SJCRH30 (cell line): Measurements from ENCODE around the gene CFH. TPM values are rescaled to one million over a fixed set of nuclear protein-coding genes. Genes with fewer than 3 reads are reported as not detected.
A peak's percentile ranks its signal among the peaks of the same experiment; 100 is the strongest.

Experiments
- DNase-seq, 2 experiments: peaks; one replicate each; pipeline ENCODE4 v3.0.0-alpha.2; 2015 to 2020
- H3K27ac ChIP-seq: fragments of 250-450 bp; sonication (Bioruptor Pico); 2 replicates; pipeline ENCODE4 v1.5.1; 2020; ENCODE audit warnings: mild to moderate bottlenecking, moderate library complexity
- H3K27me3 ChIP-seq: fragments of 250-450 bp; sonication (Bioruptor Pico); 2 replicates; pipeline ENCODE4 v1.5.1; 2020; ENCODE audit warnings: mild to moderate bottlenecking, moderate library complexity
- H3K36me3 ChIP-seq: fragments of 250-450 bp; sonication (Bioruptor Pico); 2 replicates; pipeline ENCODE4 v1.5.1; 2020; ENCODE audit warnings: mild to moderate bottlenecking, moderate library complexity
- H3K4me1 ChIP-seq: fragments of 250-450 bp; sonication (Bioruptor Pico); 2 replicates; pipeline ENCODE4 v1.5.1; 2020; ENCODE audit warnings: mild to moderate bottlenecking, moderate library complexity
- H3K4me3 ChIP-seq: fragments of 250-450 bp; sonication (Bioruptor Pico); 2 replicates; pipeline ENCODE4 v1.5.1; 2020; ENCODE audit warnings: mild to moderate bottlenecking, moderate library complexity
- H3K9me3 ChIP-seq: fragments of 250-450 bp; sonication (Bioruptor Pico); replicated peaks from 2 replicates; pipeline ENCODE4 v1.5.1; 2020; ENCODE audit warnings: mild to moderate bottlenecking, moderate library complexity
- total RNA-seq: library from RNA; depleted of rRNA; stranded (reverse); fragments of >200 nt; shearing (Covaris generic); gene quantifications from 2 replicates; pipeline ENCODE4 v1.2.3, GENCODE V29; 2014

Gene CFH
- total RNA-seq, 1 experiment from 2014 or later: 84.2 TPM

DNA sequence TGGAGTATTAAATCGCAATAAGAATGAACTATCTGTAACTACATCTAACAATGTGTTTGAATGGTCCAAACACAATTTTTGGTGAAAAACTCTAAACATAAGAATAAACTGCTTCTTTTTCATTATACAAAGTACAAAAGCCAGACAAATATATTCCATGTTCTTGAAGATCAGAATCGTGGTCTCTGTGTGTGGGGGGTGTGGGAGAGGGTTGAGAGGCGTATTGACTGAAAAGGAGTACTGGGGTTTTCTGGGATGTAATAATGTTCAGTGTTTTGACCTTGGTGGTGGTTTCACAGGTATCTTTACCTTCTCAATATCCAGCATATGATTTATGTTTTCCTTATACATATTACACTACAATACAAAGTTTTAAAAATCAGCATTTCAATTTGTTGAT is 764 bp upstream of the CFH start:
- no peaks in the 10 kb centered on the region for H3K36me3 ChIP-seq
- peak overlapping the region; percentile 57 for H3K4me3 ChIP-seq
- peak overlapping the region; percentile 91 for H3K27ac ChIP-seq
- DNase-seq: peak; percentile 23 to 54
- H3K9me3 ChIP-seq: no peaks in the 10 kb centered on the region
- no peaks in the 10 kb centered on the region for H3K27me3 ChIP-seq
- peaks cover 3% of the 10 kb centered on the region; the same call in 1 of the 2 replicates for H3K4me1 ChIP-seq

DNA sequence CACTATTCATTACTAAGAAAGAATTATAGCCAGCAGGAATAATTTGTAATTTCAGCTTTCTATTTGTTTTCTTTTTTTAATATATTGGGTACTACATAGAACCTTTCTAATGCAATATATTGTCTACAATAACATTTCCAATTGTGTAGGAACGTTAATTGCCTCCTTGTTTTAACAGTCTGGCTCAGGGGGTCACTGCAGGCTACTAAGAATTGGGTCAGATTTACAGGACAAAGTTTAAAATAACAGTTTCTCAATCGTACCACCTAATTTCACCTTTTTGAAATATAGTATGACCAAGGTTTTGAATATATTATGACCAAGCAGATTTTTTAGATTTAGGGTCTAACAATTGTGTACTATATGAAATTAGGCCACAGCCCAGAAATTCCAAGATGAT is 2.4 kb downstream of the CFH start:
- Histone ChIP-seq H3K27ac (peak overlapping the region; percentile 91; the same call in 1 of the 2 replicates), H3K36me3 (no peaks in the 10 kb centered on the region), H3K9me3 (no peaks in the 10 kb centered on the region), H3K27me3 (no peaks in the 10 kb centered on the region), H3K4me3 (peak overlapping the region; percentile 57), H3K4me1 (peaks cover under 1% of the 10 kb centered on the region; the same call in 1 of the 2 replicates)
- peak in 1 of 2 experiments; percentile 6 for DNase-seq

DNA sequence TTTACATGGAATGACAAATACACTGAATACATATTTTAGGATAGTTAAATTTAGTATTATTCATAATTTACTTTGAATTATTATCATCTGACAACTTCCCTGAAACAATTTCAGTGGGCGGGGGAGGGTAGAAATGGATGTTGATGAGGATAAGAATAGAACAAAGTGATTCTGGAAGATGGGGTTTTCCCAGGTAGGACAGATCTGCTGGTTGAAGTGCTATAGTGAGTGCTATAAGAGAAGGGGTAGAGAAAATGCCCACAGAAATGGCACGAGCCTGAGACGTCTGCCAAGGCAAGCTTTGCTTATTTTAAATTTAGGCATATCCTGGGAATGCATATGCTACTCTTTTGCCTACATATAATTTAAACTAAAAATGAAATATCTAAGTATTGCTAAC is 3.2 kb downstream of the CFH start:
- no peak for DNase-seq

DNA sequence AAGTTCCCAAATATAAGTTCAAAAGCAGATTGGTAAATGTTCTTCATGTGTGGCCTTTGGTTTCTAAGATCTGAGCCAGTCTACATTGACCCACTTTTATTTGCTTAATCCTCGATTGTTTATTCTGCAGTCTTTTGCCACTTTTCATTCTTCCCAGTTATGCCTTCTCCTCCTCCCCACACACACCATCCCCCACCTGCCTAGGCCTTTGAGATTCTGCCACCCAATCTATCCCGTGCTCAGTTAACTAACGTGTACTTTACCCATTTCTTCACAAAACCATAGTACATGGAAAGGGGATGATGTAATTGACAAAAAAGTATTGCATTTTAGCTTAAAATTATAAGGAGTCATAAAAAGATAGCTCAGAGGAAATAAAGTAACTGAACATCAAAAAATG is 3.7 kb downstream of the CFH start:
- H3K4me3 ChIP-seq: no peak overlapping the region
- no peaks in the 10 kb centered on the region for H3K9me3 ChIP-seq
- H3K27ac ChIP-seq: no peak overlapping the region
- H3K4me1 ChIP-seq: no peaks in the 10 kb centered on the region; the same call in 1 of the 2 replicates
- no peaks in the 10 kb centered on the region for H3K36me3 ChIP-seq
- peak in 1 of 2 experiments; percentile 6 for DNase-seq
- H3K27me3 ChIP-seq: no peaks in the 10 kb centered on the region

More for the DNA sequence above, 3.2 kb downstream of the CFH start:
- H3K4me1 ChIP-seq: no peaks in the 10 kb centered on the region; the same call in 1 of the 2 replicates
- no peaks in the 10 kb centered on the region for H3K9me3 ChIP-seq
- no peak overlapping the region for H3K4me3 ChIP-seq
- H3K27me3 ChIP-seq: no peaks in the 10 kb centered on the region
- H3K36me3 ChIP-seq: no peaks in the 10 kb centered on the region
- H3K27ac ChIP-seq: no peak overlapping the region

DNA sequence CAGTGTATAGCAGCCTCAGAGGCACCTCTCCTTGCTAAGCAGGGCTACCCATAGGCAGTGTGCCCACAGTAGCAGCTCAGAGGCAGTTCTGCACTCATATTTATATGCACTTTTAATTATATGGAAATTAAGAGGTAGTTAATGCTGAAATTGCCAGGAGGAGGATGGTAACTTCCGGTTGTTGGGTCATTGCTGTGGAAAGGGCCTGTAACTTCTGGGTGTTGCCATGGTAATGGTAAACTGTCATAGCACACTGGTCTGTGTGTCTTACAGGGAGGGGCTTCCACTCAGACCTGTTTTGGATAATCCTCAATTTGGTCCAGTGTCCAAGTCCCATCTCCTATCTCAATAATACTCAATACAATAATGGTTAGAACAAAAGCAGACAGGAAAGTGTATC is 7.6 kb downstream of the CFH start:
- no peaks in the 10 kb centered on the region for H3K9me3 ChIP-seq
- no peaks in the 10 kb centered on the region for H3K27me3 ChIP-seq
- DNase-seq: no peak
- no peaks in the 10 kb centered on the region for H3K36me3 ChIP-seq
- no peak overlapping the region for H3K27ac ChIP-seq
- H3K4me3 ChIP-seq: no peak overlapping the region
- no peaks in the 10 kb centered on the region; the same call in 1 of the 2 replicates for H3K4me1 ChIP-seq

DNA sequence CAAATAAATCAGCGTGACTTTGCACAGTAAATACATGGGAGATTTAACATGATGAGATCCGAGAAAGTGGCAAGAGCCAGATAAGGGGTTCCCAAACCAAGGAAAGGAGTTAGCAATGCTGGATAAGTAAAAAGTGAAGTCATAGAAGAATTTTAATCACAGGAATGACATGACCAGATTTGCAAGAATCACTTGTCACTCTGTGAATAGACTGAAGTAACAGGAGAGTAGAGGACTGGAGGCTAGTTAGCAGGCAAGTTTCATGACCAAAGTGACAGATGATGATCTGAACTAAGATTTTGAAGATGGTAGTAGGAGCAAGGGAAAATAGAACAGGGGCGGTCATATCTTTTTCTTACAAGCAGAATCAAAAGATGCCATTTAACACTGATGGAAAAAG is 8.4 kb downstream of the CFH start:
- DNase-seq: no peak
- Histone ChIP-seq H3K4me1 (no peaks in the 10 kb centered on the region; the same call in 1 of the 2 replicates), H3K27ac (no peak overlapping the region), H3K4me3 (no peak overlapping the region), H3K9me3 (no peaks in the 10 kb centered on the region), H3K27me3 (no peaks in the 10 kb centered on the region), H3K36me3 (no peaks in the 10 kb centered on the region)

DNA sequence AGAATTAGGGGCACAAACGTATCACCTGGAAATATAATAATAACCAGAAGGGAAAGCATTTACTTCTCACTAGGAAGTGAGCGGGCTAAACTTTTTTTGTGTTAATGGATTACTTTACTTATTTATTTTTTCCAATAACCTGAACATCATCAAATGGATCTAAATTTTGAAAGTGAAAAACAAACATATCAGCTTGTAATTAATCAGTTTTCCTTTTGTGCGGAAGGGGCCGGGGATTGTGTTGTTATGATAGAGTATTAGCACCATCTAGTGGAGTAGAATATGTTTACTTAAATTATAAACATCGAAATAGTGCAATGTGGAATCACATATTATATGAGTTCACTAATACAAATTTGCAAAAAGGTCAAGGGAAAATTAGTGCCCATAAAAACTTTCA is 9.0 kb downstream of the CFH start:
- Histone ChIP-seq H3K27me3 (no peaks in the 10 kb centered on the region), H3K36me3 (no peaks in the 10 kb centered on the region), H3K4me3 (no peak overlapping the region)

DNA sequence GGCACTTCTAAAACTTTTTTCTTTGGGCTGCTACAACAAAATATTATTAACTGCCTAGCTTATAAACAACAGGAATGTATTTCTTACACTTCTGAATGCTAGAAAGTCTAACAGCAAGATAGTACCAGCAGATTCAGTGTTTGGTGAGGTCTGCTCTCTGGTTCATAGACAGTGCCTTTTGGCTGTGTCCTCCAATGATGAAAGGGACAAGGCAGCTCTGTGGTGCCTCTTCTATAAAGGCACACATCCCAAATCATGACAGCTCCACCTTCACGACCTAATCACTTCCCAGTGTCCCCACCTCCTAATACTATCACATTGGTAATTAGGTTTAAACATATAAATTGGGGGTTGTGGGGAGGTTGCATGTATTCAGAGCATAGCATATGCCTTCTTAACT is 9.5 kb downstream of the CFH start:
- Histone ChIP-seq H3K9me3 (no peaks in the 10 kb centered on the region), H3K27me3 (no peaks in the 10 kb centered on the region), H3K4me3 (no peak overlapping the region), H3K36me3 (no peaks in the 10 kb centered on the region), H3K4me1 (no peaks in the 10 kb centered on the region), H3K27ac (no peak overlapping the region)
- peak in 1 of 2 experiments; percentile 0 for DNase-seq

More for the DNA sequence above, 9.0 kb downstream of the CFH start:
- Histone ChIP-seq H3K4me1 (no peaks in the 10 kb centered on the region), H3K27ac (no peak overlapping the region), H3K9me3 (no peaks in the 10 kb centered on the region)
- peak in 1 of 2 experiments; percentile 40 for DNase-seq

DNA sequence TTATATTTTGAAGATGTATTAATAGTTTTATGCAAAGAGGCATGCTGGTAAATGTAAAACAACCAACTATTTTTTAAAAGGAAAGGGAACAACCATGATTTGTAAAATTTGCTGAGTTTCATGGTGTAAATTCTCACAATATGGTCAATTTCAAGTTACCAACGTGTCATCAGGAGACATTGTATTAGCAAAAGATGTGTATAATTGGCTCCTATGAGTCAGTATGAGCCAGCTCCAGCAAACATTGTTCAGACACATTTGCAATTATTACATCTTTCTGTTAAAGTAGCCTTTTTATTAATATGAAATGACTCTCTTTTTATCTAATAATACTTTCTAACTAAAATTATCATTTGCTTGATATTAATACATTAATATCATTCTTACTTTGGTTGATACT is 15.3 kb downstream of the CFH start:
- no peak overlapping the region for H3K27ac ChIP-seq
- no peaks in the 10 kb centered on the region for H3K4me1 ChIP-seq
- no peaks in the 10 kb centered on the region for H3K9me3 ChIP-seq
- DNase-seq: no peak
- H3K36me3 ChIP-seq: no peaks in the 10 kb centered on the region
- H3K27me3 ChIP-seq: no peaks in the 10 kb centered on the region
- H3K4me3 ChIP-seq: no peak overlapping the region

DNA sequence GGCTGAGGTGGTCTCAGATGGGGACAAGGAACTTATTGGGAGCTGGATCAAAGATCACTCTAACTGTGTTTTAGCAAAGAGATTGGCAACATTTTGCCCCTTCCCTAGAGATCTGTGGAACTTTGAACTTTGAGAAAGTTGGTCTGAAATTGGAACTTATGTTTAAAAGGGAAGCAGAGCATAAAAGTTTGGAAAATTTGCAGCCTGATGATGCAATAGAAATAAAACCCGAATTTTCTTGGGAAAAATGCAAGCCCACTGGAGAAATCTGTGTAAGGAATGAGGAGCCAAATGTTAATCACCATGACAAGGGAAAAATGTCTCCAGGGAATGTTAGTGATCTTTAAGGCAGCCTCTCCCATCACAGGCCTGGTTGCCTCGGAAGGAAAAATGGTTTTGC is 17.2 kb downstream of the CFH start:
- no peaks in the 10 kb centered on the region for H3K4me1 ChIP-seq
- no peak for DNase-seq
- H3K36me3 ChIP-seq: peaks cover 4% of the 10 kb centered on the region; the same call in 1 of the 2 replicates
- no peaks in the 10 kb centered on the region for H3K9me3 ChIP-seq
- no peak overlapping the region for H3K27ac ChIP-seq
- H3K27me3 ChIP-seq: no peaks in the 10 kb centered on the region
- no peak overlapping the region for H3K4me3 ChIP-seq

DNA sequence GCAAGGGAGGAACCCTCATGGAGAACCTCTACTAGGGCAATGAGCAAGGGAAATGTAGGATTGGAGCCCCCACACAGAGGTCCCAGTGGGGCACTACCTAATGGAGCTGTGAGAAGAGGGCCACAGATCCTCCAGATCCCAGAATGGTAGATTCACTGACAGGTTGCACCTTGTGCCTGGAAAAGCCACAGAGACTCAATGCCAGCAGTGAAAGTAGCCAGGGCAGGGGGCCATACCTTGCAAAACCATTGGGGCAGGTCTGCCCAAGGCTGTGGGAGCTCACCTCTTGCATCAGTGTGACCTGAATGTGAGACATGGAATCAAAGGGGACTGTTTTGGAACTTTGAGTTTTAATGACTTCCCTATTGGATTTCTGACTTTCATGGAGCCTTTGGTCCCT is 17.9 kb downstream of the CFH start:
- H3K4me3 ChIP-seq: no peak overlapping the region
- no peaks in the 10 kb centered on the region for H3K4me1 ChIP-seq
- peaks cover 8% of the 10 kb centered on the region for H3K36me3 ChIP-seq
- no peaks in the 10 kb centered on the region for H3K9me3 ChIP-seq
- H3K27ac ChIP-seq: no peak overlapping the region
- no peaks in the 10 kb centered on the region for H3K27me3 ChIP-seq
- DNase-seq: no peak

DNA sequence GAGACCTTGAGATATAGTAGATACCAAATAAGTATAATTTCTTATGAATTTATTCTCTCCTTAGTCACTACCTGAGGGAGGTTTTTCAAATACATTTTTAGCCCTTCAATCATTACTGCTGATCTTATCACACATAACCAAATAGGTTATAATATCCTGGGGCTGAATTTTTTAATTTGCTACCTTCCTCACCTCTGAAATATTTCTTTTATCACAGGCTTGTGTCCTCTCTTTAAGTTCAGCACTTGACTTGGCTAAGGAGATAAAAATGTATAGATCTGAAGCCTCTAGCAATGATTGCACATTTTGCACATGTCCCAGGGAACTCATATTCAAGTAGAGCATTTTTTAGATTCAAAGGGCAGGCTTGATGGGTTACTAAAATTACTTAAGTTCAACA is 23.1 kb downstream of the CFH start:
- no peak overlapping the region for H3K4me3 ChIP-seq
- peaks cover 21% of the 10 kb centered on the region for H3K36me3 ChIP-seq
- peaks cover 11% of the 10 kb centered on the region for H3K4me1 ChIP-seq
- no peaks in the 10 kb centered on the region for H3K27me3 ChIP-seq
- no peaks in the 10 kb centered on the region for H3K9me3 ChIP-seq
- no peak overlapping the region for H3K27ac ChIP-seq
- DNase-seq: no peak

DNA sequence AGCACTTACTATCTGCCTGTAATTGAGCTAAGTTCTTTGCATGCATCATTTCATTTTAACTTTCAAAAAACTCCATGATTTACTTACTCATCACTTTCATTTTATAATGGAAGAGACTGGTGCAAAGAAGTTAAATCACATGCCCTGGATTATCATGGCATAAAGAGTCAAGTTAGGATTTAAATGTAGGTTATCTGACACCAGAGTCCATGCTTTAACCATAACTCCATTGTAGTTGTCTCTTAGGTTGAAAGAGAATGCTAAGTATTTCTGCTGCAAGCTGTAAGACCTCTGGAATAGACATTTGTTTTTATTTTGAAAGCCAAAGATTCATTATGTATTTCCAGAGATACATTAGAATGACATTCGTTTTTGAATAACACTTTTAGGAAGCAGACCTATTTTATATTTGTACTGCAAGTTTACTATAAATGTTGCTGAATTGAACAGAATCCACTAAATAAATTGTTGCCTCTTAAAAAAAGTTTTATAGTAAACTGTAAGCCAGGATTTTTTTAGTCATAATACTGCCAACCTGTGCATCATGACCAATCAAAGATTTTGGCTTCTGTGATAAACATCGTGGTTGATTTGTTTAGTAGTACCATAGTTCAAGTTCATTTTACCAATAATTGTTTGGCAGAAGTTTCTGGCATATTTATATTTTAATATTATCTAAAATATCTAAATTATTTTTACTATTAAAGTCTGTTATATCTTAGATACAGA is 26.1 kb downstream of the CFH start:
- H3K27me3 ChIP-seq: no peaks in the 10 kb centered on the region
- no peaks in the 10 kb centered on the region for H3K9me3 ChIP-seq
- peaks cover 23% of the 10 kb centered on the region for H3K36me3 ChIP-seq
- peaks cover 11% of the 10 kb centered on the region for H3K4me1 ChIP-seq
- peak in 1 of 2 experiments; percentile 1 for DNase-seq
- peak overlapping the region; percentile 23; the same call in 1 of the 2 replicates for H3K27ac ChIP-seq
- no peak overlapping the region for H3K4me3 ChIP-seq

DNA sequence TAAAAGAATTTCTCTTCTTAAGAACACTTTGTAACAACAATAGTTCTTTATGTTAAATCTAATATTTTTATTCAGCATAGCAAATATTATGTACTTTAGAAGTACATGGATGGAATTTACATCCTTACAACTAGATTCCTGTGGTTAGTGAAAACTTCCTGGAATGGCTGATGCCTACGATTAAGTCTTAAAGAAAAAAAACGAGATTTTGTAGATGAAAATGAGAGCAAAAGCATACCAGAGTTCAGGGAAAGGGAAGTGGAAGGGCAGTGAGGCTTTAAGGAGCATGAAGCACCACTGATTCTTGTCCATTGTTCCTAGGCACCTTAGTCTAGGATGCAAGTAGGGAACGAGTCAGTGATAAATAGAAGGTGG is 26.7 kb downstream of the CFH start:
- DNase-seq: peak in 1 of 2 experiments; percentile 6
- H3K27ac ChIP-seq: peak overlapping the region; percentile 23; the same call in 1 of the 2 replicates

DNA sequence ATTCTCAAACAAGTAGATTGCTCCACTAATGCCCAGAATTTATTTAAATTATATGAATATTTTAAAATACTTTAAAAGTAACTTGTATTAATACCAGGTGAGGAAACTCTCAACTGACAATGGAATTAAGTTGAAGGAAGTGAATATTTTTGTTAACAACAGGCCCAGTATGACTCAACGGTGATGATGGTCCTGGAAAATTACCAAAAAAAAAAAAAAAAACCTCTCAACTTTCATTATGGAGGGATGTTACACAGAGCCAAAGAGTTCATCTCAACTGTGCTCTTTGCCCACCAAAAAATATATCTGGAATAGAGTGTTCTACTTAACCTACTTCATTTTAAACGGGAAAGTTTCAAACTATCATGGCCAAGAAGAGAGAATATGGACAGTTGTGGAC is 28.3 kb downstream of the CFH start:
- no peak overlapping the region for H3K27ac ChIP-seq
- H3K27me3 ChIP-seq: no peaks in the 10 kb centered on the region
- H3K9me3 ChIP-seq: no peaks in the 10 kb centered on the region
- H3K36me3 ChIP-seq: peaks cover 15% of the 10 kb centered on the region
- no peak for DNase-seq
- H3K4me1 ChIP-seq: peaks cover 11% of the 10 kb centered on the region
- no peak overlapping the region for H3K4me3 ChIP-seq

More for the DNA sequence above, 26.7 kb downstream of the CFH start:
- H3K27me3 ChIP-seq: no peaks in the 10 kb centered on the region
- peaks cover 11% of the 10 kb centered on the region for H3K4me1 ChIP-seq
- no peak overlapping the region for H3K4me3 ChIP-seq
- no peaks in the 10 kb centered on the region for H3K9me3 ChIP-seq
- H3K36me3 ChIP-seq: peaks cover 23% of the 10 kb centered on the region

DNA sequence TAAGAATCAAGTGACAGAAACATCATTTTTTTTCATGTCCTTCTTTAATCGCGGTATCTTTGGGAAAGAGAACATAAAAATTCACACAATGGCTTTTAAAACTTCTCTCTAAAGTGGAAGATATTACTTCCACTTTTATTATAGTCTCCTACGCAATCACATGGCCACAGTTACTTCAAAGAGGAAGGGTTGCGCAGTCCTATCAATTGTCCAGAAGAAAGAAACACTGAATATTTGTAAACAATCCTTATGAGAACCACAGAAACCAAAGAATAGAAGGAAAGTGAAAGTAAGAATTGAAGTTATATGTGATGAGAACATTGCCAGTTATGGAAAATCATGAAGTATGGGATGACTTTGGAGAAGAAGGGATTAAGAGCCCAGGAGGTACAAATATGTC is 32.6 kb downstream of the CFH start:
- Histone ChIP-seq H3K4me1 (no peaks in the 10 kb centered on the region), H3K9me3 (no peaks in the 10 kb centered on the region), H3K27me3 (no peaks in the 10 kb centered on the region), H3K27ac (no peak overlapping the region), H3K36me3 (peaks cover 13% of the 10 kb centered on the region), H3K4me3 (no peak overlapping the region)
- DNase-seq: no peak
